ENCODE measurements around the gene AFDN. TPM values are rescaled to one million over a fixed set of nuclear protein-coding genes. Genes with fewer than 3 reads are reported as not detected.

The AFDN gene
- total RNA-seq, 1 donor from 2014 or later: 112 TPM

DNA sequence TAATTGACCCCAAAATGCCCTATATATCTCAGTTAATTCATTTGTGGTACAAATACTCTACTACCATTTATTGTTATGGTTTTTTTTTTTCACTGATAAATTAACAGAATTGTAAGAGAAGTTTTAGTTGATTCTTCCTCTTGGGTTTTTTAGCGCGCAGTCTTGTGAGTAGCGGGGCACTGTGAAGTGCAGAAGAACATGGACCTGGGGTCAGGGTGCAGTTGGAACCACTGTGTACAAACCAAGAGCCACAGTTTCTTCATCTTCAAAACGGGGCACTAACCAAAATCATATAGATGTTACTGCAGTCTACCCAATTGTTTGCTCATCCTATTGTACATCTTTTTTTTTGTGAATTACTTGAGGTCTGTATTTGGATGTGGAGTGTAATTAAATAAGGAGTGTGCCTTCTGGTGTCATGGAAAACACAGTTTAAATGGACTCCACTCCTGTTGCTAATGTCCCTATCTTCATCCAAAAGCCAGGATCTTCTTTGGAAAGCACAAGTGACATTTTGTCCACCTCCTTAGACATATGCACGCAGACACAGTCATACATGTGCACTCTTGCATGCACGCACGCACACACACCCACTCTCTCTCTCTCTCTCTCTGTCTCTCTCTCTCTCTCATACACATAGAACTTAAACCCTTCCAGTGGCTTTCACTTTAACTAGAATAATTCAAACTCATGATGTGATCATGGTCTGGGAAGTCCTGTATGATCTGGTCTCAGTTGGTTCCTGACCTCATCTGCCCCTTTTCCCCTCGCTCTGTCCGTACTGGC, 51.5 kb downstream of the AFDN start:
- Histone ChIP-seq H3K4me3 (ENCODE audit: low read depth, low read length) (no peak overlapping the region), H3K36me3 (ENCODE audit: control insufficient read depth, insufficient read depth, low read length) (peaks cover 2% of the 10 kb centered on the region), H3K27me3 (ENCODE audit: control insufficient read depth, insufficient read depth, low read length) (no peaks in the 10 kb centered on the region)
- TF ChIP-seq, protein P1, sequence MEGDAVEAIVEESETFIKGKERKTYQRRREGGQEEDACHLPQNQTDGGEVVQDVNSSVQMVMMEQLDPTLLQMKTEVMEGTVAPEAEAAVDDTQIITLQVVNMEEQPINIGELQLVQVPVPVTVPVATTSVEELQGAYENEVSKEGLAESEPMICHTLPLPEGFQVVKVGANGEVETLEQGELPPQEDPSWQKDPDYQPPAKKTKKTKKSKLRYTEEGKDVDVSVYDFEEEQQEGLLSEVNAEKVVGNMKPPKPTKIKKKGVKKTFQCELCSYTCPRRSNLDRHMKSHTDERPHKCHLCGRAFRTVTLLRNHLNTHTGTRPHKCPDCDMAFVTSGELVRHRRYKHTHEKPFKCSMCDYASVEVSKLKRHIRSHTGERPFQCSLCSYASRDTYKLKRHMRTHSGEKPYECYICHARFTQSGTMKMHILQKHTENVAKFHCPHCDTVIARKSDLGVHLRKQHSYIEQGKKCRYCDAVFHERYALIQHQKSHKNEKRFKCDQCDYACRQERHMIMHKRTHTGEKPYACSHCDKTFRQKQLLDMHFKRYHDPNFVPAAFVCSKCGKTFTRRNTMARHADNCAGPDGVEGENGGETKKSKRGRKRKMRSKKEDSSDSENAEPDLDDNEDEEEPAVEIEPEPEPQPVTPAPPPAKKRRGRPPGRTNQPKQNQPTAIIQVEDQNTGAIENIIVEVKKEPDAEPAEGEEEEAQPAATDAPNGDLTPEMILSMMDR (IDR thresholded peaks at IDR 0.05; ENCODE audit: insufficient read depth, low read length, poor library complexity, severe bottlenecking): no peak
- DNase-seq (ENCODE audit: low read depth): no peak

DNA sequence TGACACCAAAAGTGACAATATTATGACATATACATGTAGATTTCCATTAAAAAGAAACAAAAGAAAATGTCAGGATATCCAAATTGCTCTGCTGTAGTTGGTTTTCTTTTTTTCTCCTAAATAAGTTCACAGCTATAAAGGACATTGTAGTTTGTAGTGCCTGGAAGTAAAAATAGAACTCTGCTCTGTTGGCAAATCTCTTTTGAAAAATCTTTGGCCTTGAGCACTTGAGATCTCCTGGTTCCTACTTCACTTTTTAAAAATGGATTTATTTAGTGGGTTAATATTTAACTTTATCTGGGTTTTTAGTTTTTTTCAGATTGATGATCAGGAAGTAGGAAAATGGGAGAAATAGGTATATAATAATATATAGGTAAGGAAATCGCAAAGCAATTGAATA, 52.9 kb downstream of the AFDN start:
- TF ChIP-seq, protein P1 (IDR thresholded peaks at IDR 0.05; ENCODE audit: insufficient read depth, low read length, poor library complexity, severe bottlenecking): no peak
- Histone ChIP-seq H3K4me3 (ENCODE audit: low read depth, low read length) (no peak overlapping the region), H3K36me3 (ENCODE audit: control insufficient read depth, insufficient read depth, low read length) (peaks cover 2% of the 10 kb centered on the region), H3K27me3 (ENCODE audit: control insufficient read depth, insufficient read depth, low read length) (no peaks in the 10 kb centered on the region)
- no peak for DNase-seq (ENCODE audit: low read depth)

DNA sequence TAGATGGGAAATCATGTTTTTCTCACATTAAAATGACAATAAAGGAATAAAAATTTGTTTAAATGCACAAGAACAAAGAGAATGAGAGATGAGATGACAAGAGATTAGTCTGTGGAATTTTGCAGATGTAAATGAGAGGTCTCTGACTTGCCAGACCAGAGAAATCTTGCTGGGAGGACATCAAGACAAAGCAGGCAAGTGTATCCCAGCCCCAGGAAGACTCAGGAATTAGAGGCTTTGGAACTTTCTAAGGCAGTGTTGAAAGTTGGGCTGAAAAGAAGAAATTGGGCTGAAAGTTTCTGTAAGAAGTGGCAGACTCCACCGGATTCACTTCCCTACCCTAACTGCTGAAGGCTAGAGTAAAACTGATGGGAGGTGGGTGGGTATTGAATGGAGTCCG, 54.6 kb downstream of the AFDN start:
- no peak for DNase-seq (ENCODE audit: low read depth)
- H3K4me3 ChIP-seq (ENCODE audit: low read depth, low read length): no peak overlapping the region
- H3K27me3 ChIP-seq (ENCODE audit: control insufficient read depth, insufficient read depth, low read length): no peaks in the 10 kb centered on the region
- TF ChIP-seq, protein P1 (IDR thresholded peaks at IDR 0.05; ENCODE audit: insufficient read depth, low read length, poor library complexity, severe bottlenecking): no peak
- peaks cover 2% of the 10 kb centered on the region for H3K36me3 ChIP-seq (ENCODE audit: control insufficient read depth, insufficient read depth, low read length)

DNA sequence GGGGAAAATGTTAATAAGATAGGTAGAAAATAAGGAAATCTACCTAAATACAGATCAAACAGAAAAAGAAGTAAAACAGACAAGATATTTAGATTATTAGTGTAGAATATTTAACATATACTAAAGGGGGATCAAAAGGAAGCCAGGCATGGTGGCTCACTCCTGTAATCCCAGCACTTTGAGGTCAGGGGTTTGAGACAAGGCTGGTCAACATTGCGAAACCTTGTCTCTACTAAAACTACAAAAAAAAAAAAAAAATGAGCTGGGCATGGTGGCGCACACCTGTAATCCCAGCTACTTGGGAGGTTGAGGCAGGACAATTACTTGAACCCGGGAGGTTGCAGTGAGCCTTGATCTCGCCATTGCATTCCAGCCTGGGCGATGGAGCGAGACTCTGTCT, 55.5 kb downstream of the AFDN start:
- H3K4me3 ChIP-seq (ENCODE audit: low read depth, low read length): no peak overlapping the region
- H3K36me3 ChIP-seq (ENCODE audit: control insufficient read depth, insufficient read depth, low read length): peaks cover 2% of the 10 kb centered on the region
- TF ChIP-seq, protein P1 (IDR thresholded peaks at IDR 0.05; ENCODE audit: insufficient read depth, low read length, poor library complexity, severe bottlenecking): no peak
- no peaks in the 10 kb centered on the region for H3K27me3 ChIP-seq (ENCODE audit: control insufficient read depth, insufficient read depth, low read length)
- DNase-seq (ENCODE audit: low read depth): no peak

DNA sequence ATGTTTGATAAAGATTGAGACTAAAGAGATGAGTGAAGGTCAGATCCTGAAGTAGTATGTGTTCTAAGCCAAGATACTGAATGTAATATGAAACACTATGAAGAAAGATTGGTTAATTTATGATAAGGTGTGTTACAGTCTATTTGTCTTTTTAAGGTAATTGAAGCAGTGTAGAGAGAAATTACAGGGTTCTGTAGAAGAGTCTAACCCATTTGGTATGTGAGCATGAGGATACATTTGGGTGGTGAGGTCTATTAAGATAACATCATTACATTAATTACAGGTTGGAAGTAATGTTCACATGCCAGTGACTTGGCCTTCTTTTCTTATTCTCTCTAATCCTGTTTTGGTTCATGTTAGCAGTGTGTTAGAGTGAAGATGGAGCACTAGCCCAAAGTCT, 61.4 kb downstream of the AFDN start:
- no peaks in the 10 kb centered on the region for H3K36me3 ChIP-seq (ENCODE audit: control insufficient read depth, insufficient read depth, low read length)
- DNase-seq (ENCODE audit: low read depth): no peak
- H3K27me3 ChIP-seq (ENCODE audit: control insufficient read depth, insufficient read depth, low read length): no peaks in the 10 kb centered on the region
- no peak overlapping the region for H3K4me3 ChIP-seq (ENCODE audit: low read depth, low read length)
- TF ChIP-seq, protein P1 (IDR thresholded peaks at IDR 0.05; ENCODE audit: insufficient read depth, low read length, poor library complexity, severe bottlenecking): no peak
